Uterus (tissue), 2 donors: Measurements from ENCODE around the gene PLD6.

ENCODE experiments used
- CTCF ChIP-seq, 4 experiments: fragments of 200-600 bp in 2 of 4; fragments of 450-650 bp in 2 of 4; sonication (generic) in 2 of 4; IDR thresholded peaks; one replicate each; pipeline ENCODE4 v1.5.1; 2016 to 2019; ENCODE audit warnings: antibody characterized with exemption in 4 of 4, mild to moderate bottlenecking in 2 of 4, moderate library complexity in 1 of 4
- POLR2A ChIP-seq, 2 donors: fragments of 450-650 bp; IDR thresholded peaks; one replicate each; pipeline ENCODE4 v1.6.1; 2016; ENCODE audit warnings: antibody characterized with exemption in 2 of 2, mild to moderate bottlenecking in 1 of 2, moderate library complexity in 1 of 2

- no peak for TF ChIP-seq CTCF (IDR thresholded peaks at IDR 0.05)
- TF ChIP-seq POLR2A (IDR thresholded peaks at IDR 0.05) = no peak
These were observed 30.3 kb upstream of the PLD6 start for GRCh38 chr17:17236295-17237025.
